ENCODE data around the gene SMIM44.

Gene SMIM44

DNA sequence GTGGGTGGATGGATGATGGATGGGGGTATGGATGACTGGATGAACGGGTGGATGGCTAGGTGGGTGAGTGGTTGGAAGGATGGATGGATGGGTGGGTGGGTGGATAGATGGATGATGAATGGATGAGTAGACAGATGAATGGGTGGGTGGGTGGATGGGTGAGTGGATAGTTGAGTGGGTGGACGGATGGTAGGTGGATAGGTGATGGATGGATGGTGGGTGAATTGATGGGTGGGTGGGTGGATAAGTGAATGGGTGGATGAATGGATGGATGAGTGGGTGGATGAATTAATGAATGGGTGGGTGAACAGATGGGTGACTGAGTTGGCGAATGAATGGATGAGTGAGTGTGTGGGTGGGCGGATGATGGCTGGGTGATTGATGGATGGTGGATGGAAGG, 7.8 kb downstream of the SMIM44 start:
- DNase-seq = no peak

DNA sequence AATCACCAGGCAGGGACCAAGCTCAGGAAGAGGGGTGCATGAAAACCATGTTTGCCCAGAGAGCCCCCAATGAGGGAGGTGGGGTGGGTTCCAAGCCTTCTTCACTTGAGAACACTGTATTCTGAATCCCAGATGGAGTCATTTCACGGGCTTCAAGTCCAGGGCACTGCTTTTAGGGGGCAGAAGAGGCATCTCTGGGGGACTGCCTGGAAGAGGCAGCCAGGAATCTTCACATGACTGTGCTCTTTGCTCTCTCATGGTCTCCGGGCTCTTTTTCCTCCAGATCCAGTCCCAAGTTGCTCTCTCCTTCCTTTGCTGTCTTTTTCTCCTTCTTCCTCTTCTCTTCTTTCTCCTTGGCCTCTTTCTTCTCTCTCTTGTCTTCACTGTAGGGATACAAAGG, 8.6 kb downstream of the SMIM44 start:
- DNase-seq = no peak

GRCh38 chr19:3474010-3474409, 9.2 kb downstream of the SMIM44 start:
- no peak for DNase-seq

GRCh38 chr19:3471954-3472655, 11.1 kb downstream of the SMIM44 start:
- DNase-seq = no peak

DNA sequence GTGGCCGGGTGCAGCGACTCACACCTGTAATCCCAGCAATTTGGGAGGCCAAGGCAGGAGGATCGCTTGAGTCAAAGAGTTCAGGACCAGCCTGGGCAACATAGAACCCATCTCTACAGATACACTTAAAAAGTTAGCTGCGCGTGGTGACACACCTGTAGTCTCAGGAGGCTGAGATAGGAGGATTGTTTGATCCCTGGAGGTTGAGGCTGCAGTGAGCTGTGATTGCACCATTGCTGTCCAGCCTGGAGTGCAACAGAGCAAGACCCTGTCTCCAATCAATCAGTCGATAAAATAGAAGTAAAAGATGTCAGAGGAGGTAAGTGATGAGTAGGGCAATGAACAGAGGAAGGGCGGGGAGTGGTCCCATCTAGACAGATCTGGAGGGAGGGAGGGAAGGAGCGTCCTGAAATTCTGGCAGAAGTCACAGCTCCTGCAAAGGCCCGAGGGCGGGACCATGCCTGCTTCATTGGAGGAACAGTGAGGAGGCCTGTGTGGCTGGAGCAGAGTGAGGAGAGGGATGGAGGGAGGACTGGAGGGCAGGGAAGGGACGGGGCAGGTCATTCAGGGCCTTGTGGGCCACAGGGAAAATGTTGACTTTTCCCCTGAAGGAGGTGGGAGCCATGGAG, 12.6 kb downstream of the SMIM44 start:
- DNase-seq = no peak

DNA sequence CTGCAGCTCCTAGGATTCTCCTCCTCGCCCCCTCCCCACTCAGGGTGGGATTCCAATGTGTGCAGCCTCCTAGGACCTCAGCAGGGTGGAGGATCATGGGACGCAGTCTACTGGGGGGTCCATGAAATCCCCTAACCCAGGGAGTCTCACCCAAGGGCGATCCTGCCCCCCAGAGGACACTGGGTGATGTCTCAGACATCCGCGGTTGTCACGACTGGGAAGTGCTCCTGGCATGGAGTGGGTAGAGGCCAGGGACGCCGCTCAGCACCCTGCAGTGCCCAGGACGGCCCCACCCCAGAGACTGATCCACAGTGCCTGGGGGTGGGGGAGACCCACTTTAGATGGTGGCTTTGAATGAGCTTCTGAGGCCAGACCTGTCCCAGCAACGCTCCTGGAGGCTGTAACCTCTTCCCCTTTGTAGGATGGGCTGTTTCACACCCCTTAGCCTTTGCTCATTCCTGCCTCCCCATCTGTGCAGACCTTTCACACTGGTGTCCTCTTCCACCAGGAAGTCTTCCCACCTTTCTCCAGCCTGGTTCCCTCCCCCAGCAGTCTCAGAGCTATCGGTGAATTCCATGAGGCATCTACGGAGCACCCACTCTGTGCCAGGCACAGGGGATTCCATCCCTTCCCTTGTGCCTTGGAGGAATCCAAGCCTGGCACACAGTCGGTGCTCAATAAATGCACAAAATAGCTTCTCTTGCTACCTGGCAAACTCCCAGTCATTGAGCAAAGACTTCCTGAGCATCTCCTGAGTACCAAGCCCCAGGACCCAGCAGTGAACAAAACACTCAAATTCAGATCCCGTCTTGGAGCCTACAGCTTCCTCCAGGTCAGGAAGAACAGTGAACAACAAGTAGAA, 13.4 kb downstream of the SMIM44 start:
- DNase-seq = no peak

DNA sequence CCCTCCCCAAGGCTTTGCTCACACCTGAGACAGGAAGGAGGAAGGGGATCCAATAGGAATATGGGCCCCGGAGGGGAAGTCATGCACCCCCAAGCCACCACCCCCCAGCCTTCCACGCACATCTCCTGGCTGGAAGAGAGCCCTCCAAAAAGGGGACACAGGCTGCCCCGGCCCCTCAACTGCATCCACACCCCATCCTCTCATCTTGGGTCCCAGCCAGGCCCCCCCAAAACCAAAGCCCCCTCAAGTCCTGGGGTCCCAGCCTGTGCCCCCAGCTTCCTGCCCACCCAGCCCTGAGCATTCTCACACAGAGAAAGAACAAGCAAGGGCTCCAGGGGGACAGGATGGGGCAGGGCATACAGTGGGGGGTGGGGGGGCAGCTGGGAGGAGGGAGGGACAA, 15.0 kb downstream of the SMIM44 start:
- DNase-seq = no peak

DNA sequence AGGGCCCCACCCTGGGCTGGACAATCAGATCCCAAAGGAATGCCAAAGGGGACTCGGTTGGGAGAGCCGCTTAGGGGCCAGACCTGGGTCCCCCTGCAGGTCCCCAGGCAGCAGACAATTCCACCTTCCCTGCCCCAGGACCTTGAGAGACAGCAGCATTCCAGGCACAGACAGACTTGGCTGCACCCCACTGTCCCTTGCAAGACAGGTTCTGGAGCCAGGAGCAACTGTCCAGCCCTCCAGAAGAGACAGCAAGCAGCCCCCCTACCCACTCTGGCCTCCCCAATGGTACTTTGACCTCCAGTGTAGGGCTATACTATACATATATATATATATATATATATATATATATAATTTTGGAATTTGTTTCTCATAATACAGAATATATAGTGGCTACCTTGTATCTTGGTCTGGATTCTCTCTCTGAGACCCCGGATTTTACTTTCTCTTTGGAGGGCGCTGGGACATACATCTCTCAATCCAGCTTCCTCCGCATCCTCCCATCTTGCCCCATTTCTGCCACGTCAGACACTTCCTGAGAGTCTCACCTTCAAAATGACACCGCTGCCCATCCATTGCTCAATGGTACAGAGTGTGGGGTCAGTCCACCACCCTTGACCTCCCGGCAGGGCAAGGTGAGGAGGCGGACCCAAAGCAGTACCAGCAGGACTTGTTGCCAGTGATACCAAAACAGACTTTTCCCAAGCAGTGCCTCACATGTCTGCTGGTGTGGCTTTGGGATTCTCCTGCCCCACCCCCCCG, 15.6 kb downstream of the SMIM44 start:
- no peak for DNase-seq

DNA sequence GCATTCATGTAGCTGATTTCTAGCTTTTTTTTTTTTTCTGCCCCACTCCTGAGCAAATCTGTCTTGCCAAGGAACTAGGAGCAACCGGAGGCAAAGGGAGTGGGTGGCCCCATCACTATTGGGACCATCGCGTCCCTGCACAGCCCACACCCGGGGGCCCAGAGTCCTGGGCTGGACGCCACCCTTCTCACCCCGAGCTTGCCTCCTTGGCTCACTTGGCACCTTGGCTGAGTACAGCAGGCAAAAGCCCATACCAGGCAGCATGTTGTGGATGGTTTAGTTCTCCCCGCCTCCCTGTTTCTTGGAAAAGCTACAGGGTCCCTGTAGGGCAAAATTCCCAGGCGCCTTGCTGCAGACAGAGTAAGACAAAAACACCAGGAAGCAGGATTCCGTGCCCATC, 16.6 kb downstream of the SMIM44 start:
- DNase-seq = no peak

DNA sequence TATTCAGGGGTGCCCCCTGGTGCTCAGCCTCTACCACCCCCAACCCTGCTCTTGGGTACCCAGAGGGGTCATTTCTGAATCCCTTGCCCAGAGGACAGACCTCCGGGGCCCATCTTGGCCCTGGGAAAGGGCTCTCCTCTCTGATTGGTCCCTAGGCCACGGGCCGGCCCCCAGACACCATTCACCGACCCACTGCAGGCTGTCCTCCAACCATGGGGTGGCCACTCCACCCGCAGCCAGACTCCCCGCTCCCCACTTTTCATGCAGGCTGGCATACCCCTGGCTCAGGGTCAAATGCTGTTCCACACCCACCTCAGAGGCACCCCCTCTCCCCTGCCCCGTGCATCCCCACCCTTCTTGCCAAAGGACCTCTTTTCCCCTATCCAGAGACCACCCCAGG, 17.7 kb downstream of the SMIM44 start:
- no peak for DNase-seq

GRCh38 chr19:3464587-3465235, 18.5 kb downstream of the SMIM44 start:
- no peak for DNase-seq

DNA sequence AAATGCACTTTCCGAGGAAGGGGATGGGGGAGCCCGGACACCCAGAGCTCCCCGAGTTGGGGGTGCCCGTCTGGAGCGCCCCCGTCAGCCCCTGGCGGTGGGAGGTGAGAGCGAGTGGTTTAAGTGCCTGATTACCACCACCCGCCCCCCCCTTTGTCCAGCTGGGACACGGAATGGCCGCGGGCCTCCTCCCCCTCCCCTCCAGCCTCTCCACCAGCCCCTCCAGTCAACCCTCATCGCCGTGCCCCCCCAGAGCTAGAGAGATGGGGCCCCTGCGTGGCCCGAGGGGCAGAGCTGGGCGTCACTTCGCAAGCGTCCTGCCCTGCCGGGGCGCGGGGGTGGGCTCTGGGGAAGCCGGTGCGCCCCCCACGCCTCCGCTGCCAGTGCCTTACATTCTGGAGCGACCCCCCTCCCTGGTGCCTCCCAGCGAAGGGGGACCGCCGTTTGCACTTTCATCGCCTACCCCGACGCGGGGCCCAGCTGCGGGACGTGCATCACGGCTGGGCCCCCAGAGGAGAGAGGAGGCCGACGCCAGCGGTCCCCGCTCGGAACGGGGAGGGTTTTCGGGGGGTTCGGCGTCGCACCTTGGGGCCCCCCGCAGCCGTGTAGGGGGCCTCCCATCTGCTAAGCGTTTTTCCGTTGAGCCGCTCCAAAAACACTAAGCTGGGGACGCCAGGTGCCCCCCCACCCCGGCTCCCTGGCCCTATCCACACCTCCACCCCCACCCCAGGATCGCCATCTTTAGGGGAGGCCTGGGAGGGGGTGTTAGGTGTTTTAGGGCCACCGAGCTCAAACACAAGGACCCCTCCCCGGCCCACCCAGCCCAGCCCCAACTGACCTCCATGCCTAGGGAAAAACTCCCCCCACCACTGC, 19.3 kb downstream of the SMIM44 start:
- DNase-seq = no peak

DNA sequence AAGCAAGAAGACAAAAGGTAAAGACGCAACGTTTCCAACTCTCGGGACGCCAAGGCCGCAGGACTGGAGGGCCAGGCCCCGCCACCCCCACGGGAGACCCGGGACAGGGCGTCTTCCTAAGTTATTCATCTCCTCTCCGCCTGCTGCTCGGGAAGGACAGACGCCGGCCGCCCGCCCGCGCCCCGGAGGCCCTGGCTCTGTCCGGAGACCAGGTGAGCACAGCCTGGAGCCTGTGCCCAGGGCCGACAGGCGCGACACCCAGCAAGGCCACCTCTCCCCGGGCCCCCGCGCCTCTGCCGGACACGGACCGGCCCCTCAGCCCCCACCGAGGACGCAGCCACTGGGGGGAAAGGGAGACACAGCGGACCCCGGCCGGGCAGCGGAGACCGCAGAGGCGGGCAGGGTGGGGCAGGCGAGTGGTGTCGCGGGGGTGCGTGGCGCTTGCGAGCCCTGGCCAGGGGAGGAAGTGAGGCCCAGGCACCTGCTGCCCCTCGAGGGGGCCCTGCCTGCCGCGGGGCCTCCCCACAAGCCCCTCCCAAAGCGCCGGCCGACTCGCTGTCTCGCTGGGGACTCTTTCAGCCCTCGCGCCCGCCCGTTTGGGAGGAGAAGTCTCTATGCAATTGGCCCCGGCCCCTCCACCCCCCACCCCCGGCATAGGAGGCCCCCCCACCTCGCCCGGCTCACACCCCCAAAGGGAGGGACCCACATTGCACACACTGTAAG, 20.1 kb downstream of the SMIM44 start:
- DNase-seq = no peak

DNA sequence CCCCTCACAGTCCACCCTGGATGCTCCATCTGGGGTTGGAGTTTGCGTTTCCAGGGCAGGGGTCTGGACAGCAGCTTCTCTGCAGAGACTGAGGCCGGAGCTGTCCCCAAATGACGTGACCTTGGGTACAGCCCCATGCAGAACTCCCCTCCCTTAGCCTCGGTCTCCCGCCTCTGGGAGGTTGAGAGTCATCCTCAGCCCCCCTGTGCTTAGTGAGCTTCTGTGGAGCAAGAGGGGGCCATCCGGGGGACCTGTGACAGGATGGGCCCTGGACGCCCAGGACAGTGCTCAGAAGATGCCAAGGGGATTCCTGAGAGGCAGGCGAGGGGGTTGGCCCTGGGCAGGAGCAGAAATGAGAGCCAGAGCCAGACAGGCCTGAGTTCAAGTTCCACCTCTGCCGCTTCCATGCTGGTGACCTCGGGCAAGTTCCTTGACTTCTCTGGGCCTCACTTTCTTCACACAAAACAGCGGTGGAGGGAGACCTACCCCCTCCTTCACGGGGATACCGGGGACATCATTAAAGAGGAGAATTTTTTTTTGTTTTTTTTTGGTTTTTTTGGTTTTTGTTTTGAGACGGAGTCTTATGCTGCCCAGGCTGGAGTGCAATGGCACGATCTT, 23.2 kb downstream of the SMIM44 start:
- DNase-seq = no peak

DNA sequence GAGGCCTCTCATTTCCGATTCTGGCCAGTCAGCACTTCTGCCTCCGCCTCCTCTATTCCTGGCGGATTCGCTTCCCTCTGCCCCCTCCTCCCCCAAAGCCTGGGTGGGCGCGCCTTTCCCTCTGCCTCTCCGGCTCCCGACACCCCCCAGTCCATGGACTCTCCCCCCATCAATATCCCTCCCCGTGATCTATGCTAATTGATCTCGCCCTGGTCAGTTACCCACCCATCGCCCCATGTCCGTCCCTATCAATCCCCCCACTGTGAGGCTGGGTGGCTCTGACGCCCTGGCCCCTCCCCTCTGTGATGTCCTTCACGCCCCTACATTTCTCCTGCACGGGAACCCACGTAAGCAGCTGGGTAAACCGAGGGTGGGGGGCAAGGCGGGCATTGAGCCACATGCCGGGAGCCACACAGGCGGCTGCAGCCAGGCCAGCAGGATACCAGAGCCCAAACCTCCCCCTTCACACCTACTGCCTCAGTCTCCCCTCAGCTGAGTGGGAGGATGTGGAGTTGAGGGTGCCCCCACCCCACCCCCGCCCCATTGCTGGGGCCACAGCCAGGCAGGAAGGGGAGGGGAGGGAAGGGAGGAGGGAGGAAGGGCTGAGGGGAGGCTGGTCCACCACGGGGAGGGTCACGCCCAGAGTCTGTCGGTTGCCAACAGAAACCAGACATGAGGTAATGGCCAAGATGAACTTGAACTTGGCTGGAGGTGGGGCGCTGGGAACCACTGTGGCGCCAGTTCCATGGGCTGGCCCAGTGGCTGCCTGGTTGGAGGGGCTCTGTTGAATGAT, 24.0 kb downstream of the SMIM44 start:
- no peak for DNase-seq

- DNase-seq = no peak
Observed at GRCh38 chr19:3458229-3459088, 24.8 kb downstream of the SMIM44 start.

DNA sequence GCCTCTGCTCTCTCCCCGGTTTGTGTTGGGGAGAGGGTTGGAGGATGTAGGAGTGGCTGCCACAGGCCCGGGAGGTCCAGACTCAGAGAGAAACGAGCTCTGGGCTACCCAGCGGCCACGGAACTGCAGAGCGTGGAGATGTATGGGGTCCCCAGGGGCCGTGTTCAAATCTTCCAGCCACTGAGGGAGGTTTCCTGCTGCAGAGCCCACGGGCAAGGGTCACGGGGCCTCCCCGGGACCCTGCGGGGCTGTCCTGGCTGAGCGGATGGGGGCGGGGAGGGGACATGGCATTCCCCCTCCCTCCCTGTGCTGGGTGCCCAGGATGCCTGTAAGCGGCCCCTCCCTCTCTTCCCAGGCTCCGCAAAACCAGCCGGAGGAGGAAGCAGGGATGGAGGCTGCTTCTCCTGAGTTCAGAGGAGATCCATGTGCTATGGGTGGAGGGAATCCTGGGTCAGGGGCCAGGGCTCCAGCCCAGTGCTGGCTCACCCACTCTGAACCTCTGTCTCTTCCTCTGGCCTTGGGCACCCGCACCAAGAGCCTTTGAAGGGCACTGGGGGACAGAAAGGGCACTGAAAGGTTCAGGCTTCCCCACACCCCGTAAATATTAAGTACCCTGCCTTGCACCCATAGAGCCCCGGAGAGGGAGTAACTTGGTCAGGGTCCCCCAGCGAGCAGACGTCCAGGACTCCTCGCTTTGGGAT, 25.6 kb downstream of the SMIM44 start:
- no peak for DNase-seq
